Spinal cord (tissue), 10 donors: ENCODE data around the gene MLC1. TPM values are rescaled to one million over a fixed set of nuclear protein-coding genes. Genes with fewer than 3 reads are reported as not detected.

Source experiments
- DNase-seq, 6 donors: peaks; one replicate each; pipeline versions ENCODE4 v3.0.0 to v3.0.0-alpha.2; 2013 to 2015; ENCODE audit warnings: low spot score in 6 of 6, low read depth in 4 of 6
- H3K27ac ChIP-seq: one replicate; pipeline ENCODE4 v1.5.1; 2013; ENCODE audit warnings: low read depth, low read length, control low read depth
- H3K27me3 ChIP-seq: one replicate; pipeline ENCODE4 v1.6.1; 2013; ENCODE audit warnings: low read length; ENCODE audit not compliant: control insufficient read depth, insufficient read depth
- H3K36me3 ChIP-seq: one replicate; pipeline ENCODE4 v1.6.1; 2013; ENCODE audit warnings: low read length; ENCODE audit not compliant: control insufficient read depth, insufficient read depth
- H3K4me1 ChIP-seq: one replicate; pipeline ENCODE4 v1.6.1; 2013; ENCODE audit warnings: low read length; ENCODE audit not compliant: control insufficient read depth, insufficient read depth
- H3K4me3 ChIP-seq: one replicate; pipeline ENCODE4 v1.5.1; 2013; ENCODE audit warnings: low read depth, low read length, control low read depth
- H3K9me3 ChIP-seq: one replicate; pipeline ENCODE4 v1.6.1; 2013; ENCODE audit warnings: low read length; ENCODE audit not compliant: control insufficient read depth, insufficient read depth
- WGBS: methylation state at CpG from one replicate; pipeline ENCODE4 v1.1.5; 2013; ENCODE audit warnings: missing lambda C conversion rate; ENCODE audit not compliant: insufficient coverage; 5-methylcytosine and 5-hydroxymethylcytosine counted together
- polyA plus RNA-seq, 2 donors: library from polyadenylated mRNA; unstranded; fragments of 120-200 nt; gene quantifications; one replicate each; pipeline ENCODE4 v1.2.1, GENCODE V29; 2013; ENCODE audit not compliant: insufficient read length in 2 of 2
- total RNA-seq, 2 donors: library from RNA; depleted of rRNA in 1 of 2; stranded (reverse); fragments of 120-200 nt in 1 of 2; fragments of >200 nt in 1 of 2; gene quantifications; one replicate each; pipeline versions ENCODE4 v1.2.3 to v1.2.4, GENCODE V29; 2013 to 2014
- donor health status: healthy.

Gene MLC1
- total and polyA plus RNA-seq, 4 donors: 76.9 to 353 (median 156) TPM

DNA sequence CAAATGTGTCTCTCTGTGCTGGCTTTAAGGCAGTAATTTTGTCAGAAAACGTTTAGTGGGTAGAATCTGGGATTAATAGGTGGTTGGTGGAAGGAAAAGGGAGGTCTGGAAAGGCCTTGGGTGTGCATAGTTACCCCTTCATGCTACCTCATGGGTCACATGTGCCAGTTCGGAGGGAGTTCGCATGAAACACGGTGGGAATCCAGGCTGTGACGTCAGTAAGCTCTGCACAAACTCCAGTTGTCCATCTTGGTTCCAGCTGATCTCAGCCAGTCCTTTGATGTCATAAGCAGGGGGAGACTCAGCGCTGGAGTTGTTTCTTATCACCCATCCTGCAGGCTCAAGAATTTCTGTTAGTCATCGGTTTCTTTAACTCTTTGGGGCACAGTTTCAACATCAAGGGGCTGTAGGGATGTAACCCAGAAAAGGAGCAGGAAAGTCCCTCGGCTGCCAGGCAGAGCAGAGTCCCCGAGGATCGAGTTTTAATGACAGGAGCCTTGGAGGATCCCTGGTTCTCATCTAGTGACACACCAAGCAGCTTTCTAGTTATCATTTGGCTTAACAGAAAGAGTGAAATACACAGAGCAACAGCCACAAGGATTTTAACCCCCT, 33.4 kb upstream of the MLC1 start:
- peaks cover 25% of the 10 kb centered on the region for H3K4me1 ChIP-seq
- no peaks in the 10 kb centered on the region for H3K36me3 ChIP-seq
- H3K27me3 ChIP-seq: no peaks in the 10 kb centered on the region
- peaks cover 6% of the 10 kb centered on the region for H3K9me3 ChIP-seq
- WGBS: 45% methylated on average over 9 of the region's 10 CpGs
- peak in 1 of 6 donors; percentile 44 for DNase-seq
- H3K27ac ChIP-seq: peak overlapping the region; percentile 76
- H3K4me3 ChIP-seq: no peak overlapping the region

DNA sequence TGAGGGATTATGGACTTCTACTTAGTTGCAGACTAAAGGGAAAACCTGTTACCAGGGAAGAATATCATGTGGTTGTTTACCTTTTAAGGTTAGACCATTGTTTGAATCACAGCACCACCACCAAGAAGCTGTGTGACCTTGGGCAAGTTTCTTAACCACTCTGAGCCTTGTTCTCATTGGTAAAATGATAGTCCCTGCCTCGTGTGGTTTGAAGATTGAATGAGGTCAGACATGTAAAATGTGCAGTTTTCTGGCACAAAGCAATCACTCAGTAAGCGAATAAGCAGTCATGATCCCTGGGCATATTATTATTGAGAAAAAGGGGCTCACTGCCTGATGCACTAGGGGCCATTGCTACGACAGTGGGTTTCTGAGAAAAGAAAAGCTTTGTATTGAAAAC, 32.9 kb upstream of the MLC1 start:
- peaks cover 25% of the 10 kb centered on the region for H3K4me1 ChIP-seq
- no peak overlapping the region for H3K27ac ChIP-seq
- H3K9me3 ChIP-seq: peaks cover 2% of the 10 kb centered on the region
- H3K27me3 ChIP-seq: no peaks in the 10 kb centered on the region
- no peak overlapping the region for H3K4me3 ChIP-seq
- H3K36me3 ChIP-seq: no peaks in the 10 kb centered on the region
- 62% methylated on average over 3 of the region's 3 CpGs for WGBS
- no peak for DNase-seq

DNA sequence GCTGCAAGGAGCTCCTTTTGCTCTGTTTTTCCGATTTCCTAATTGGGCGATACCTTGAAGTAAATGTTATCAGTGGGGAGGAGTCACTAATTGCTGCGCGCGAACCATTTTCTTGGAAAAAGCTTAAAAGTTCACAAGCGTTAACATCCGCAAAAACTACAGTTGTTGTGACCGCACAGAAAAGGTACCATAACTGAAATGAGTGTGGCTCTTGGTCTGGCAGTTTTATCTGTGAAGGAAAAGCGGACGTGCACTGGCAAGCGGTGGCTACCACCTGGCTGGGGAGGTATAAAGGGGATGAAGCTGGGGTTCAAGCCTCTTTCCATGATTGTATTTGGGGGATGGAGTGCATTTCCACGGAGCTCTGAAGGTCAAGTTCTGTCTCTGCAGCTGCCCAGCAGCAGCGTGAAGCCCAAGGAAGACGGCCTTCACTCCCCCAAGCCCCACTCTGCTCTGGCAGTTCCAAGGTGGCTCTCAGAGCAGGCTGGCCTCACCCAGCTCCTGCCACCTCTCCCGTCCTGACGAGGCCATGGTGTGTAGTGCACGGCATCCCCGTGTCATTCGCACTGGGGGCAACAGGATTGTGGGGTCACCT, 32.0 kb upstream of the MLC1 start:
- Histone ChIP-seq H3K27me3 (no peaks in the 10 kb centered on the region), H3K4me1 (peaks cover 25% of the 10 kb centered on the region), H3K36me3 (no peaks in the 10 kb centered on the region), H3K4me3 (no peak overlapping the region), H3K27ac (no peak overlapping the region), H3K9me3 (no peaks in the 10 kb centered on the region)
- no peak for DNase-seq
- 95% methylated on average over 18 of the region's 19 CpGs for WGBS

DNA sequence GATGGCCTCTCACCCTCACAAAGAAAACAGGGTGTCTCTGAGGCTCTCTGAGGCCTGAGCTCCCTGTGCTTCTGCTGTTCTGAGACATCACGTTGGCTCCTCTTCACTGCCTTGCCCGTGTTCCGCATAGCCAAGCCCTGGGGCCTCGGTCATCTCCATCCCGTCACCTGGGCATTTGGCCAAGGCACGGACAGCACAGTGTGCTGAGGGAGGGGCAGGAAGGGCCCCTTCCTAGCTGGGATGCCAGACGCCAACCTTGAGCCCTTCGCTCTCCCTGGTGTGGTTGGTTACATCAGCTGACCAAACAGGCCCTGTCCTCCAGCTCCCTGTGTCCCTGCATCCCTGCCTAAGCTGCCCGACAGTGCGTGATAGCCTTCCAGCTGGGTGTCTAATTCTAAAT, 30.5 kb upstream of the MLC1 start:
- Histone ChIP-seq H3K9me3 (no peaks in the 10 kb centered on the region), H3K27me3 (no peaks in the 10 kb centered on the region), H3K27ac (peak overlapping the region; percentile 33), H3K4me3 (no peak overlapping the region), H3K4me1 (peaks cover 26% of the 10 kb centered on the region), H3K36me3 (peaks cover 3% of the 10 kb centered on the region)
- 26% methylated on average over 8 of the region's 10 CpGs for WGBS
- peak in 1 of 6 donors; percentile 29 for DNase-seq

DNA sequence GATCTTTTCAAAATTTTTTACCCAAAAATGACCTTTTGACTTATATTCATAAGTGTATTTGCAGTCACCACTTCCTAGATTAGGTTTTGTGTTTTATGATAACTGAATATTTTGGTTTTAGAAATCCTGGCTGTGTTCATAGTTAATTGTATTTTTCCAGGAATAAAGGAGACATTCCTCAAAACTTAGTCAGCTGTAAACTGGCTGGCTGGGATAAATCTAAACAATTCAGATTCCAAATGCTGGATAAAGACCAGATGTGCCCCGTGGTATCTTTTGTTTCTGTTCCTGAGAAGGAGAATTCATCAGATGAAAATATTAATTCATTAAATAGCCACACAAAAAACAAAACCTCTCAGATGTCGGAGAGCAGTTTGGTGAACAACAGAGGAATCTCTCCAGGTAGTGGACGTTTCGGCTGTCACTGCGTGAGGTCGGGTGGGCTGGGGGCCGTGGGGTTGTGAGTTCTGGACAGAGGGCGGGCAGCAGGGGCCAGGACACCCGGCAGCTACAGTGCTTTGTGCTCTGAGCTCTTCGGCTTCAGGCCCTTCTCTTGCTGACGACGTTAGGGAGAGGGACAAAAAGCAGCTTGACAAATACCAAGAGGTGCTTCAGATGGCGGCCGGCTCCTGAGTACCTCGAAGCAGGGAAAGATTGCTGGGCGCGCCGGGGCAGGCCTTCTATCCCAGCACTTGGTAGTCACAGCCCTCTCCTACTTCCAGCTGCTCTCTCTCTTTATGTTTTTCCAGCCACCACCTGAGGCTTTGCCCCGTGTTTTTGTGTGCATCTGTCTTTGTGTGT, 29.2 kb upstream of the MLC1 start:
- DNase-seq: peak in 1 of 6 donors; percentile 43
- Histone ChIP-seq H3K4me1 (peaks cover 18% of the 10 kb centered on the region), H3K4me3 (no peak overlapping the region), H3K27ac (peak overlapping the region; percentile 40), H3K27me3 (no peaks in the 10 kb centered on the region), H3K36me3 (peaks cover 3% of the 10 kb centered on the region), H3K9me3 (no peaks in the 10 kb centered on the region)
- WGBS: 55% methylated on average over 13 of the region's 19 CpGs

DNA sequence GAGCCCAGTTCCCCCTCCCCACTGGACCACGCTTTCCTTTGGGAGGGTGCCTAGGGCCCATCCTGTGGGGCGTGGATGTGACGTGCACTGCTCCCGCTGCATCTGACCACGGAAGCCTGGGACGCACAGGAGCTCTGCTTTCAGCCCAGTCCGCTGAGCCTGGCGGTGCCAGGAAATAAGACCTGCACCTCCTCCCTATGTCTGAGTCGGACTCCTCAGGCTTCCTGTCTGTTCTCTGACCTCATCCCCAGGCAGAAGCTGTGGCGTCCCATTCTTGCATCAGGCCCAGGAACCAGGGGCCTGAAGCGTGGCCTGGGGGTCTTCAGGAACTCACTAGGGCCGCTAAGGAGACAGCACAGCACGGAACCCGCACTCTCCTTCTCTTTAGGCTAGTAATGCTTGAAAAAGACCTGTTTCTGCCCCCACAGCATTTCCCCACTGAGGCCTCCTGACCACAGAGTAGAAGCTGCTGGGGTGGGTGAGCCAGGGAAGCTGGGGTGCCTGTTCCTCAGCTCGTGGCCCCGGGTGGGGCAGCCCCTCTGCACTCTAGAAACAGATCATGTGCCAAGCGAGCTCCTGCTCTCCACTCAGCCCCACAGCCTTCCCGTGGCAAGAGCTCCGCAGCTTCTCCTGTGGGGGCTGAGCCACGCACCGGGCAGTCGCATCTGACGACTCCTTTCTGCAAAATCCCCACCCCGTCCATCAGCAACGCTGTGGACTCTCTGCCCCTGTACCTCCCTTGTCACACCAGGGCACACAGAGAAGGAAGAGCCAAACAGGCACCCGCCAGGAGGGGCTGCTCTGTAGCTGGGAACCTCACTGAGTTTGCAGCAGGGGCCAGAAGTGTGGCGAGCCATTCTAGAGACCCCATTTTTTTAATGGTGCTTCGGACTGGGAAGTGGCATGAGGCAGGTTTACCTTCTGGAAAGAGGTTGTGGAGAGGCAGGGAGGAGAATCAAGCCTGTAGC, 27.2 kb upstream of the MLC1 start:
- no peaks in the 10 kb centered on the region for H3K27me3 ChIP-seq
- H3K9me3 ChIP-seq: no peaks in the 10 kb centered on the region
- H3K4me3 ChIP-seq: no peak overlapping the region
- H3K27ac ChIP-seq: no peak overlapping the region
- no peak for DNase-seq
- 82% methylated on average over 28 of the region's 28 CpGs for WGBS
- H3K4me1 ChIP-seq: peaks cover 10% of the 10 kb centered on the region
- peaks cover 3% of the 10 kb centered on the region for H3K36me3 ChIP-seq

DNA sequence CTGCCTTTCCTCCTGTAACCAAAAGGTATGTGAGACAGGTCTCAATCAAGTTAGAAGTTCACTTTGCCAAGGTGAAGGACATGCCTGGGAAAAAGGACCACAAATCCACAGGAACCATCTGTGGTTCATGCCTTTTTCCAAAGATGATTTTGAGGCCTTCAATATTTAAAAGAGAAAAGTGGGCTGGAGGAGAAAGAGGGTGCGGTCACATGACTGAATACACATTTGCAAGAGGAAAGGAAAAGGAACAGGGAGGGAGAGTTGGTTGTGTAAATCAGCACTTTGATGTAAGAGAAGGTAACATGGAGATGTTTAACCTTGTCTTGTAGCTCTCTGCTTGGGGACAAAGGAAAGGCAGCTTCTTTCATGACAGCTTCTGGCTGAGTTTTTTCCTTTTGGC, 25.8 kb upstream of the MLC1 start:
- no peak overlapping the region for H3K4me3 ChIP-seq
- H3K9me3 ChIP-seq: no peaks in the 10 kb centered on the region
- H3K36me3 ChIP-seq: peaks cover 3% of the 10 kb centered on the region
- DNase-seq: no peak
- H3K27ac ChIP-seq: no peak overlapping the region
- WGBS: 100% methylated on average over 1 of the region's 1 CpG
- H3K27me3 ChIP-seq: no peaks in the 10 kb centered on the region
- H3K4me1 ChIP-seq: peaks cover 11% of the 10 kb centered on the region

DNA sequence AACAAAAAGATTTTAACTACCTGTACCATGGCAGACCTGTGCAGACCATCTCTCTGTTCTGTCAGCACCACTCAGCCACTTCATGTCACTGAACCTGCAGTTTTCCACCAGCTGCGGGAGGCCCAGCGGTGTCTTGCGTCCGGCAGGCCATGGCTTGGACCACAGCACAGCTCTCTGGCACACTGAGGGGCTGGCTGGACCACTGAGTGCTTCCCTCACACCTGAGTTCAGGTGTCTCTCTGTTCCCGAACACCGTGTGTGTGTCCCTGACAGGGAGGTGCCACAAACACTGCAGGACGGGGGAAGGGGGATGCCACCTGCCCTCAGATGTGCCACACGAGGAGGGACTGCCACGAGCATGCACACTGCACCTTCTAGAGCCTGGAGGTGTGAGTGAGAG, 22.3 kb upstream of the MLC1 start:
- WGBS: 94% methylated on average over 9 of the region's 9 CpGs
- no peak for DNase-seq

More for the DNA sequence above, 22.3 kb upstream of the MLC1 start:
- Histone ChIP-seq H3K4me1 (peaks cover 12% of the 10 kb centered on the region), H3K36me3 (peaks cover 3% of the 10 kb centered on the region), H3K4me3 (no peak overlapping the region), H3K9me3 (no peaks in the 10 kb centered on the region), H3K27ac (no peak overlapping the region), H3K27me3 (no peaks in the 10 kb centered on the region)
